Measurements from ENCODE around the gene LHPP.

The LHPP gene

DNA sequence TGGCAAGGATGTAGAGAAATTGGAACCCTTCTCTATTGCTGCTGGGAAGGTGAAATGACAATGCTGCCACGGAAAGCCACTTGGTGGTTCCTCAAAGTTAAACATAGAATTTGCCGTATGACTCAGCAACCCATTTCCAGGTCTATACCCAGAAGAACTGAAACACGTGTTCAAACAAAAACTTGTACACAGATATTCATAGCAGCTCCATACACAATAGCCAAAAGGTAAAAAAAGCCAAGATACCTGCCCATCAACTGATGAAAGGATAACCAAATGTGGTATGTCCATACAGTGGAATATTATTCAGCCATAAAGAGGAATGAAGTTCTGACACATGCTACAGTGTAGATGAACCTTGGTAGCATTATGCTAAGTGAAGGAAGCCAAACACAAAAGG, 39.1 kb downstream of the LHPP start:
- no peak for DNase-seq

DNA sequence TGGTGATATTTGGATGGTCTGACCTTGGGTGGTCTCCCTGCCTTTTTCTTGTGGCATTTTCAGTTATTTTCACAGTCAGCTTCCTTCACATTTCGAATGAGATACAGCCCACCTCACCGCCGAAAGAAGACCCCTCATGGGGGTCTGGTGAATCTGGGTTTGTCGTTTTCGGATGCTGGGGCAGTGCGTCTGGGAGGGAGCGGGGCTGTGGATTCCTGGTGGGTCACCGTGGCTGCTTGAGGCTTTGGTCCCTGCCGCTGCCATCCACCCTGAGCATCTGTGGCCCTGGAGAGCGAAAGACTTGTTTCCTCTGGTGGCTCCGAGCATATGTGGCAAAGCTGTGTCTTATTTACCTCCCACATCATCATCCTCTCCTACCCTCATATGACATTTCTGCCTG, 43.1 kb downstream of the LHPP start:
- DNase-seq = no peak

DNA sequence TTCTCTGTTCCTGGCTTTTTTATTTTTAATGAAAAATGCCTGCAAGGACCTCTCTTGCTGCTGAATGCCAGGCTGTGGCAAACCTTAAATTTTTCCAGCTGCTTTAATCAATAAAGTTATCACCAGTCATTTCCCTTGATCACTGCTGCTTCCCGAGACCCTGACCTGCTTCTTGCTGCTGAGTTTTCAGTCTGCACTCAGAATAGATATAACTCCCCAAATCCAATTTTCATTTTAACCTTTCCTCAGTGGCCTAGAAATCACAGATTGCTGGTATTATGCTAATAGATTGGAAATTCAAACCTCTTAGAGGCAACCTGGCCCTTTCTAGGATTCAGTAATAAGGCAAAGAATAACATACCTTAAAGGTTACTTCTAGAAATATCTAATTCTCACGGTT, 43.7 kb downstream of the LHPP start:
- no peak for DNase-seq

DNA sequence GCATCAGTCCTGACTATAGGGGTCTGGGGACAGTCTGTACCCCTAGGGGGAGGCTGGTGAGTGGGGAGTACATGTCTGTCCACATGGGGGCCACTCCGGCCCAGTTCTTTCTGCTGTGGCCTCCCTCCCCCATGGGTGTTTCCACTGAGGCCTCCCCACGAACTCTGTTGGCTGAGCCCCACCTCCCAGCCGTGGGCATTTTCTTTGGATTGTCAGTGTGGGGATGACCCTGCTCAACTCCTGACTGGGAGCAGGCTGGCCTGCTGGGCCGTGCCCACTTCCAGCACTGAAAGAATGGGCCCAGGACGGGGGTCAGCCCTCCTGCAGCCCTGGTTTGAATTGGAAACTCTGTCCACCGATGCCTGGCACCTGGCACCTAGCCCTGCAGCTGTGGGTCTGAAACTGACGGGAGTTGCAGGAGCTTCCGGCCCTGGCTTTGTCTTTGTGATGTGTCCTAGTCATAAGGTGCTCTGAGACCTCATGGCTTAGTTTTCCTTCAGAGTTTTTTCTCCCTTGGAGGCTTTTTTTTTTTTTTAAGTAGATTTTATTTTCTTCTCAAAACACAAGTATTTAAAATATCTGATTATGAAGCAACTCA, 46.5 kb downstream of the LHPP start:
- DNase-seq = no peak

DNA sequence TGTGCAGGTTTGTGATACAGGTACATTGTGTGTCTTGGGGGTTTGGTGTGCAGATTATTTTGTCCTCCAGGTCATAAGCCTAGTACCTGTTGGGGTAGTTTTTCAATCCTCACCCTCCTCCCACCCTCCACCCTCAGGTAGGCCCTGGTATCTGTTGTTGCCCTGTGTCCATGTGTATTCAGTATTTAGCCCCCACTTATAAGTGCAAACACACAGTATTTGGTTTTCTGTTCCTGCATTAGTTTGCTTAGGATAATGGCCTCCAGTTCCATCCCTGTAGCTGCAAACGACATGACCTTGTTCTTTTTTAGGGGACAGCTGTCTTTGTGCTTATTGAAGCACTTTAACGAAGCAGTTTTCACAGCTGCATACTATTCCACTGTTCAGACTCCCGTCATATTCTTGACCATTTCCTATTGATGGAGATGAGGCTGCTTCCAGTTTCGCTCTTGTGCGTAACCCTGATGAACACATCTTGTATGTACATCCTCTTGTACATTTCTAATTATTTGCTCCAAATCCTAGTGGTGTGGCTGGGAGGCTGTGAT, 47.4 kb downstream of the LHPP start:
- DNase-seq = no peak

DNA sequence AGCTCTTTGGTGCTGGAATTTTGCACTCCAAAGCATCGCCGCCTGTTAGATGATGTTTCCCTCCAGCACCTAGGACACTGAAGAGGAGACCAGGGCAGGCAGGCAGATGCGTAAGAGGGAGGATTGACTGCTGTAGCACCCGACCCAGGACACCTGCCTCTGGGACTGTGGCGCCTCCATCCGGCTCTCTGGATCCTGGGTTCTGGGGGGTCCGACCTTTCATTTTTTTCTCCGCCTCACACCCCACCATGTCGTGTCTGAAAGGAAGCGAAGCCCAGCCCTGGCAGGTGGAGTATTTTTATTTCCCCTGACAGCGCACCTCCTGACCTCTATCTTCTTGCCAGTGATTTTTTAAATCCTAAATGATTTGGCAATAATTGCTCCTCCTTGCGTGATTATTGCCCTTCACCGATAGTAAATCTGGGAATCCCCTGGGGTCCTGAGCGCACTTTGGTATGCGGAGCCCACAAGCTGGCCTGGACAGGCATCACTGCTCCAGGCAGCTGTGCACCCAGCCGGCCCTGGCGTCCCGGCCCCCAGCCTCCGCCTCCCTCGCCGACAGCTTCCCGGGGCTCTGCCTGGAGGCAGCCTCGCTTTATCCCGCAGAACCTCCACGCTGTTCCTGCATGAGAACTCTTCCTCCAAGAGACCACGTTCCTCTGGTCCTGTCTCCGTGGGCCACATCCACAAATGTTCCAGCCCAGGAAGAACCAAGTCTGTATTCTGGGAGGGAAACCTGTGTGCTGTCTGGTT, 48.4 kb downstream of the LHPP start:
- no peak for DNase-seq

DNA sequence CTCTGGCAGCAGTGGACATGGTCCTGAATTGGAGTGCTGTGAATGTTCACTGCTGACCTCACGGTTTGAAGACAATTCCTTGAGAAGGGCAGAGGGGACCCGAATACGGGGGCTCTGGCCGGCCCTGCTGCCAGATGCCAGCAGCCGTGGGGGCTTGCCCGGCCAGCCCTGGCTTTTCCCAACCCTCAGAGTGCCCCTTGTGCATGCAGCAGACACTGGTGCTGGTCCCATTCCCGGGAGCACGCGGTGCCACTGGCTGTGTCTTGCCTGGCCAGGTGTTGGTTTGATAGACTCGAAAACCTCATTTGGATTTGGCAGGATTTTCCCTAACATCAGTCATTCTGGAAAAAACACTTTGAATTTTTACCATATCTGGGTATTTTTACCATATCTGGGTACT, 49.1 kb downstream of the LHPP start:
- no peak for DNase-seq

DNA sequence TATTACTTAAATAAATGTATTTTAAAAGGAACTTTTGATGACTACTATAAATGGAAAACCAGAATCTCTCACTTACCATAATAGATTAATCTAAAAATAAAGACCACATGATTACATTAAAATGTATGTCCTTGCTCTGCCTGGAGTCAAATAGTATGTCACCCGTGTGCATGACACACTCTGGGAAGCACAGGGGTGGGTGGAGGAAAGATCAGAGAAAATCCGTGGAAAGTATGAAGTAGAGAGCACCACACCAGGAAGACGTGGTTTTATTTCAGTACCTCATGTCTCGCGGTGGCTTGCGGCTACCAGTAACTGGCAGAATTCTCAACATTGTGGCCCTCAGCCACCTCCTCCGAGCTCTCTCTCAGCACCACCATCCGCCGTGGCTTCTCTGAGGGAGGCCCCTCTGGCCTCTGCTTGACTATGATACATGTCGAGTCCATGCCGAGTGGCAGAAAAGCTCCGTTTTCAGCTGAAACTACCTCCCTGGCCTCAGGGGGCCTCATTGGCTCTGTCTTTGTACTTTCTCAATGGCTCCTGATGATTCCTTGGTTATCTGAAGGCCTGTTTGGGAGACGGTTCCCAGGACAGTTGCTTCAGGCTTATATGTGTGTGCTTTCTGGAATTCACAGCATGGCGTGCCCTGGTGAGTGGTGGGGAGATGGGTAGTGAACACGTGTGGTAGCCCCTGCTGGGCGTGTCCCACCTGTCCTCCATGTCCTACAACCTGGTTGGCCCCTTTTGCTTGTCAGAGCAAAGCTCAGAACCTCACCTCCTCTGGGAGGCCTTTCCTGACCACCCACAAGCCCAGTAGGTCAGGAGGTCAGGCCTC, 49.8 kb downstream of the LHPP start:
- DNase-seq = no peak

DNA sequence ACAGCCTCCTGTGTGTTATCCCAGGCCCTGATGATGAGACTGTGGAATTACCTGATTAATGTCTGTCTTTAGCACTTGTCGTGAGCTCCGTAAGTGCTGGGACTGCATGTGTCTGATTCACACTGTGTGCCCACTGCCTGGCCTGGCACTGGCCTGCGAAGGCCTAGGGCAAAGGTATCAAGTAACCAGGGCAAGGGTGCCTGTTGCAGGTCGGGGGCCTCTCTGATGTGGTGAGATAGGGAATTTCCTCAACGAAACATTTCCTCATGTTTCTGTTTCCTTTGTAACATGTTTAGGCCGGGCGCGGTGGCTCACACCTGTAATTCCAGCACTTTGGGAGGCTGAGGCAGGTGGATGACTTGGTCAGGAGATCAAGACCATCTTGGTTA, 50.4 kb downstream of the LHPP start:
- no peak for DNase-seq

DNA sequence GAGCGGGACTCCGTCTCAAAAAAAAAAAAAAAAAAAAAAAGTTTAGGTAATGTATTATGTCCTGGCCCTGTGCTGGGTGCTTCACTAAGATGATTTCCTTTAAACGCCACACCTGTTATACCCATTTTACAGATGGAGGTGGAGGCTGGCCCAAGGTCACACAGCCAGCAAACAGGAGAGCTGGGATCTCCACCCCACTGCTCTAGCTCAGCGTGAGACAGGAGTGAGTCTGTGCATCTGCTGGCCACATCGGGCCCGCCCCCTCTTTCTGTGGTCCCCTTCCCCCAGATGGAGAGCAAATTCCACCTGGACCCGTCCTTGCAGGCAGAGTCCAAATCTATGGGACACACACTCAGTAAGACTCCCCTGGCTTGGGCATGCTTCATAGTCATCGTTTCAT, 51.0 kb downstream of the LHPP start:
- no peak for DNase-seq

DNA sequence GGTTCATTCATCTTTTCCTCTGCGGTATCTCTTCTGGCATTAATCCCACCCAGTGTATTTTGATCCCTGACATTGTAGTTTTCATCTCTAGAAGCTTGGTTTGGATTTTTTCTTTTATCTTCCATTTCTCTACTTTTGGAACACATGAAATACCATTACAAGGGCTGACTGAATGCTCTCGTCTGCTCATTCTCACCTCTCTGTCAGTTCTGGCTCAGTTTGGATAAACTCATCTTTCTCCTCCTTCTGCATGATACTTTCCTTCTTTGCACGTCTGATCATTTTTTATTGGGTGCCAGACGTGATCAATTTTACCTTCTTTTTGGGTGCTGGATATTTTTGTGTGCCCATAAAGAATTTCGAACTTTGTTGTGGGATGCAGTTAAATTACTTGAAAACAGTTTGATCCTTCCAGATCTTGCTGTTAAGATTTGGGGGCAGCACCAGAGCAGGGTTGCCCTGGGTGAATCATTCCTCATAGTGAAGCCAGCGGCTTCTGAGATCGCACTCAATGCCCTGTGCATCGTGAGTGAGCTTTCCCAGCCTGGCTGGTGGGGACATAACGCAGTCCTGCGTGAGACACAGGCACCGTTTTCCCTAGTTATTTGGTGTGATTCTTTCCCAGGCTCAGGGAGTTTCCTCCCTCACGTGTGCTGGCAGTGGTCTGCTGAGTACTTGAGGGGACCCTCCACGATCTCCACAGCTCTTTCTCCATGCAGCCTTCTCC, 53.8 kb downstream of the LHPP start:
- no peak for DNase-seq

DNA sequence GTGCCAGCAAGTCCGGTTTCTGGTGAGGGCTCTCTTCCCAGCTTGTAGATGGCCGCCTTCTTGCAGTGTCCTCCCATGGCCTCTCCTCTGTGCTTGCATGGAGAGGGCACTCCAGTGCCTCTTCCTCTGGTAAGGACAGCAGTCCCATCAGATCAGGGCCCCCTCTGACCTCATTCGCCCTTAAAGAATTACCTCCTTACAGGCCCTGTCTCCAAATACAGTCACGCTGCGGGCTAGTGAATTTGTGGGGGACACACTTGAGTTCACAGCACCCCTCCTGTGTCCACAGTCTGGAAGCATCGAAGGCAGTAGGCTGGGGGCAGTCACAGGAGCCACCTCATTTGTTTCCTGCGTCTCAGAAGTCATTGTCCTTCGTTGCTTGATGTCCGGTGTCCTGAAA, 54.6 kb downstream of the LHPP start:
- no peak for DNase-seq

DNA sequence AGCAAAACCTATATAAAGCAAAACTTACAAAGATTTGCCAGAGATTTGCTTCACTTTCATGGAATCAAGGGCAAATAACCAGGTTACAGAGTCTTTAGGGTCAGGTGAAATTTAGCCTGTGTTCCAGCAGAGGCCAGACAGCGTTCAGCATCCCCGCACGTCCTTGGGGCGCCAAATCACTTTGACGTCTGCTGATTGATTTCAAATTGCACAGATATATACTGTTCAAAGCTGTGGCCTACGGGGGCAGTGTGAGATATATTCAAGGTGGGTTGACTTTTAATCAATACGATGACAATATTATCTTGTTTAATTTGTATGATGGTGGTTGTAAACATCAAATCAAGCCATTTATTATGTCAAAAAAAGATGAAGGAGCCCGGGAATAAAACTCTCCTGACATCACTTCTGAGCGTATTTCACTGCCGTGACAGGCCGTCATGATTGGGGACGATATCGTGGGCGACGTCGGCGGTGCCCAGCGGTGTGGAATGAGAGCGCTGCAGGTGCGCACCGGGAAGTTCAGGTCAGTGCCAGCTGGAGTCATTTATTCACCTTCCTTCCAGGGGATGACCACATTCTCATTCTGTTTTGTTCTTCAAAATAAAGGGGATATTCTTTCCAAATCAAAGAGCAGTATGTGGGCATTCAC, 55.2 kb downstream of the LHPP start:
- no peak for DNase-seq

DNA sequence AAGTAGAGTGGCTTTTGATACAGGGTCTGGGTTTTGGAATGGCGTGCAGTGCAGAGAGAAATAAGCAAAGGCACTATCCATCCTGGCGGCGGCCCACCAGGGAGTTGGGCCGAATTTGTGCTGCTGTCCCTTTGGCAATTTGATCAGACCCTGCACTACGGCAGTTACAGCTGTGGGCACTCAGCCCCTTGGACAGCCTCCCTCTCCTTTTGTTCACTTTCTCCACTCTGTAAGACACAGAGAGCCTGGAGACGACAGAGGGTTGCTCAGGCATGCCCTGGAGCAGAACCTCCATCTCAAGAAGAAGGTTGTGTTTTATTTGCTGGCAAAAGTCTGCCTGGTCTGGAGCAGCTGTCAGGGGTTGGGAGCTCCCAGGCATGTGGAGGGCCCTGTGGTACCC, 55.8 kb downstream of the LHPP start:
- no peak for DNase-seq

DNA sequence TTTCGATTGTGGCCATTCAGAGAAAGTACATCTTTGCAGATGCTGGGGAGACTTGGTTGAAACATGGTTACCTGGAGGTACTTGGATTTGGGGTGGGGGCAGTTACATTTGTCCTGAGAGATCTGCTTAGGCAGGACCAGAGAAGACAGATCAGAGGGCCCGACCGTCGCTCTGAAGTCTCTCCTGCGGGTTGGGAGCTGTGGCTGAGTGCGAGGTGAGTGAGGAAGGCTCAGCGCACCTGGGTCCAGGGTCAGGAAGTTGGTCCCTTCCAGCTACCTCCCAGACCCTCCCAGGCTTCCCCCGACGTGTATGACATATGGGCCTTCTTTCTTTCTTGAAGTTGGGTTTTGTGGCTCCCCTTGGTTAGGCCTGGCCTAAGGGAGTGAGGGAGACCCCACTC, 56.3 kb downstream of the LHPP start:
- DNase-seq = no peak

DNA sequence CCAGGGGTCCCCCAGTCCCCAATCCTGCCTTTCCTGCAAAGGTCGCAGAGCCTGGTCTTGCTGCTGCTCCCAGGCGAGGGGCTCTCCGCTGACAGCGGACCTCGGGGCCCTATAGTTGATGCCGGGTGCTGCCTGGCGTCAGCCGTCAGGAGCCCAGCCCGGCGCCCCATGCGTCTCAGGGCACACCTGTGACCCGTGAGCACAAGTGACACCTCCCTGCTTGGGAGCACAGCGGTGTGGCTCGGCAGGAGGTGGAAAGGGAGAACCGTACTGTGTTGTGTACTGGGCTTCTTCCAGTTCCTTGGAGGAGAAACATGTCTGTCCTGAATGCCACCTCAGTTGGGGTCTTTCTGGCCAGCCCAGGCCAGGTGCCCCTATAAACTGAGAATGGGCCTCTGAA, 56.7 kb downstream of the LHPP start:
- DNase-seq = no peak

DNA sequence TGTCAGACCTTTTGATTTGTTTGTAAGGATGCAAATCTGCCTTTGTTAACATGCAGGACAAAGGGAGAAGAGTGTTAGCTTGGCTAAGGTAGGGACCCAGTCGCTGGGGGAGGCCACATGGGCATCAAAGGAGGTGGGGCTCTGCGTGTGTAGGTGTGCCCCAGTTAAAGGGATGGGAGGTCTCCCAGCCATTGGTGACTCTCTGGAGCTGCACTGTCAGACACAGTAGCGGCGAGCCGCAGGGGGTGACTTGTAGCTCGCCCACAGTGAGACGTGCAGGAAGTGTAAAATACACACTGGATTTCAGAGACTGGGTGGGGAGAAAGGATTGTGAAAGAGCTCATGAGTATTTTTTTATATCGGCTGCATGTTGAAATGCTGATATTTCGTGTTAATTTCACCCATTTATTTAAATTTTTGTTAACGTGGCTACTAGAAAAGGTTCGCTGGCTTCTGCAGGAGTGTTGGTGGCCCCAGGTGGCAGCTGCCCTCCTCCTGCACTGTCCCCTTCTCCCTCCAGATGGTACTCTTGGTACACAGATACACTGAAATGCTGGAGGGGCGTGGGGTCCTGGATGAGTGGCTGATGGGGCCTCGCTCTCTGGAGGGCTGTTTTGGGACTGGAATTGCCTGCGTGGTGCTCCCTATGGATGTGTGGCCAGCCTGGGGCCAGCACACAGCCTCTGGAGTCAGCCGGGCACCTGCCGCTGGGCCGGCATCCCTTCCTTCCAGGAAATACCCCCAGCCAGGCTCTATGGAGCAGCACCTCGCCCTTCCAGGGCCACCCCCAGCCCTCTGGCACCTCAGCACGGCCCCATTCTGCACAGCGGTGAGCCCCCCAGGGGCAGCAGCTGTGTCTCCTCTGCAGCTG, 59.2 kb downstream of the LHPP start:
- DNase-seq = no peak

DNA sequence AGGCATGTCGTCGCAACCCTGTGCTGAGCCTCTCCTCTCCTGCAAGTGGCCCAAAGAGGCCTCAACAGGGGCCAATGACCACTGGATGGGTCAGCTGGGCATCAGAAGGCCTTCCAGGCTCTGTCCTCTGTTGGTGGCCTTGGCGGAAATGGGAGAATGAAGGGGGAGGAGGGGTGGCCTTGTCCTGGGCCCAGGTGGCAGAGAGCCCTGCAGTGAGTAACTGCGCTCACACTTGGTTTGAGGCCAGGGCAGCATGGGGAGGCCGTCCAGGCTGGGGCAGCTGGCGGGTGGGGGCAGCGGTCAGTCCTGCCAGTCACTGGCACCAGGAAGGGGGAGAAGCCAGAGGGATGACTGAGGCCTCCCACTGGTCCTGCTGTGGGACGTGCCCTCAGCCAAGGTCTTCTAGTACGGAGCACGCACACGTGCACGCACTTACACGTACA, 59.8 kb downstream of the LHPP start:
- no peak for DNase-seq

DNA sequence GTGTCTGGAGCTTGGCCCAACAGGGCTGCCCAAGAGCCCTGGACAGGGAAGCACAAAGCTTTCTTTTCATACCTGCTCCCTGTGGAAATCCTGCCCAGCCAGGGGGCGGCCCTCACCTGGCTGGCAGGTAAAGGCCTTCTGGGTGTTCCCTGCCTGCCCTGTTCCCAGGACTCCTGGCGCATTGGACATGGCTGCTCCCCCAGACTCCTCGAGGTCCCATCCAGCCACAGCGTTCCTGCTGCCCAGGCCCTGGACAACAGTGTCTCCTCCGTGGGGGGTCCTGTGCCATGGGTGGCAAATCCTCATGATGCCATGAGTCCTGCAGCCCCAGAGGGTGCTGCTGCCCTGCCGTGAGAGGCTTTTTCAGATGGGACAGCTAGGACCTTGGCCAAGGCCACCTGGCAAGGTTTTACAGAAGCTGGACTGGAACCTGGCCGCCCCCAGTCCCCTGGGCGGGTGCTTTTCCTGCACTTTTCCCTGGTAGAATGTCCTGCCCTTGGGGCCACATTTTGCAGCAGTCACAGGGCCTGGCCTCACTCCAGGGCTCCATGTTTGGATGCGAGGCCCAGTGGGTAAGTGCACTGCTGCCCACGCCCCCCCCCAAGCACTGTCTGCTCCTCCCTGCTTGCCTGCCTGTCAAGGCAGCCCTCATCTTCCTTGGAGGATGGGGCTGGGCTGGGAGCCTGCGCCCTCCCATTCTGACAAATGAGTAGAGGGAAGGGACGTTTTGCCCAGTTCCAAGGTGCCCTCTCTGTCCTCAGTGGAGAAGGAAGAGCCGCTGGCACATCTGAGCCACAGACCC, 60.7 kb downstream of the LHPP start:
- DNase-seq = no peak

All from T1000 (cell line).